ENCODE results near the gene ASTL.

The ASTL gene

GRCh38 chr2:96130483-96130882 lies 7.8 kb downstream of the ASTL start:
- DNase-seq (ENCODE audit: low read depth in 2 of 2), result no peak

DNA sequence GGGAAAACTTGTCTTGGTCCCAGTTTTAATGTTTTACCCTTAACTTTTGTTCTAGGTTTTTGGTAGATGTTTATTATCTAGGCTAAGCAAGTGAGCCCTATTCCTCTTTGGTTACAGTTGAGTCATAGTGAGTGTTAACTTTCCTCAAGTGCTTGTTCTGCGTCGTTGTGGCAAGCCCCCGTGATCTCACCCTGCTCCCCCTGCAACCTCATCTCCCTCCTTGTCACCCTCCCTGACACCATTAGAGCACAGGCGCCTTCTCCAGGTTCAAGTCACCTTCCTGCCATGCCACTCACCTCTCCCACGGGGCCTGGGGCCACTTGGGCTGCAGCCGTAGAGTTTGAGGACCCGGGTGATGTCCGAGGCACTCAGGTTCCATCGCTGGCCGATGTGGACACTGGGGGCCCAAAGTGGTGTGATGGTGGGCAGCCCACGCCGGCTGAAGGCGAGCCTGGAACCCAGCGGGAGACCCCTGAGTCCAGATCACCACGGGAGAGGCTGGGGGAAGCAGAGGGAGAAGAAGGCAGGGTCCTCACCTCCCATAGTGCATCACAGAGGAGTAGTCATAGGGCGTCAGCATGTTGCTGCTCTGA lies 8.7 kb downstream of the ASTL start:
- DNase-seq (ENCODE audit: low read depth in 2 of 2), result no peak

- DNase-seq (ENCODE audit: low read depth in 2 of 2), result no peak
These were observed 9.8 kb downstream of the ASTL start for GRCh38 chr2:96128456-96128855.

- DNase-seq (ENCODE audit: low read depth in 2 of 2), result no peak
These were observed 13.7 kb downstream of the ASTL start for GRCh38 chr2:96124406-96125265.

DNA sequence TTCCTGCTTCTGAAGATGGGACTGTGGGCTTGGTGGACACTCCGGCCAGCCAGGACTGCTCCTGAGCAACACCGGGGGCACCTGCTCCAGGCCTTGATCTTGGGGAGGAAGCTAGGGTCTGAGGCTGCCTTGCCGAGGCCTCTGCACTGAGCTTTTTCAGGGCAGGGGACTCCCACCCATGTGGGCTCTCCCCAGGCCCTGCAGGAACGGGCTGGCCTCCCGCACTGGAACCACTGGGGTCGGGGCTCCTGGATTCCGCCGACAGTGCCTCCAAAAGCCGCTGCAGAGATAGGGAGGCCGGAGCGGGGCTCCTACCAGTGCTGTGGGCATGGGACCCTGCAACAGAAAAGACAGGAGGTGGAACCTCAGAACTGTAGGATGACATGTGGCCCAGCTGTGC lies 14.4 kb downstream of the ASTL start:
- DNase-seq (ENCODE audit: low read depth in 2 of 2), result no peak

- no peak for DNase-seq (ENCODE audit: low read depth in 2 of 2)
These were observed 15.0 kb downstream of the ASTL start for GRCh38 chr2:96123290-96123689.

- no peak for DNase-seq (ENCODE audit: low read depth in 2 of 2)
These were observed 15.9 kb downstream of the ASTL start for GRCh38 chr2:96122391-96122790.

DNA sequence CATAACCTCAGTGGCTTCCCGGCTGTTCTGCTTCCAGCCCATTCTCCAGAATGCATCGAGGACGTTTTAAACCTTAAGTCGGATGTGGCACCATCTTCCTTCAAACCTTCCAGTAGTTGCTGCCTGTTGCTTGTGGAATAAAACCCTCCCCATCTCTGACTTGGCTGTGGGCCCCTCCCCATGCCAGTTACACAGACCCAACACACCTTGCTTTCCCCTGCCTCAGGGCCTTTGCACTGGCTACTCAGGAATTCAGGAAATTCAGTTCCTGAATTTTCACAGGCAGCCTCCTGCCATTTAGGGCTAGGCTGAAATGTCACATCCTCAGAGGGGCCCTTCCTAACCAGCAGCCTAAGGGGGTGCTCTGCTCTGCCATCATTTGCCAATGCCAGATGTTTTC lies 16.9 kb downstream of the ASTL start:
- no peak for DNase-seq (ENCODE audit: low read depth in 2 of 2)

DNA sequence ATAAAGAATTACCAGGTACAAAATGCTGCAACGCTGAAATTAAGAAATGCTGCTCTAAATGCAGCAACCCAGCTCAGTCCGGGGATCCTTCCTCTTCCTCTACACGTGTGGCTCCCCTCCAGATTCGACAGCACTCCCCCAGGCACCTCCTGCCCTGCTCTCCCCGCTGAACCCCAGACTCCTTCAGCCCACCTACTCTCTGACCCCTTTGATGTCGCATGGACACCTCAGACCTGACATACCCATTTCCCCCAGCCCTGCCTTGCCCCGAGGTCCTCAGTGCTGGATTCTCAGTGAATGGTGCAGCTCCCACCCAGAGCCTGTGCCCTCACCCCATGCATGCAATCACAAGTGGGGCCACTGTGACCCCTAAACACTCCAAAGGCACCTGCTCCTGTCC lies 17.3 kb downstream of the ASTL start:
- no peak for DNase-seq (ENCODE audit: low read depth in 2 of 2)

DNA sequence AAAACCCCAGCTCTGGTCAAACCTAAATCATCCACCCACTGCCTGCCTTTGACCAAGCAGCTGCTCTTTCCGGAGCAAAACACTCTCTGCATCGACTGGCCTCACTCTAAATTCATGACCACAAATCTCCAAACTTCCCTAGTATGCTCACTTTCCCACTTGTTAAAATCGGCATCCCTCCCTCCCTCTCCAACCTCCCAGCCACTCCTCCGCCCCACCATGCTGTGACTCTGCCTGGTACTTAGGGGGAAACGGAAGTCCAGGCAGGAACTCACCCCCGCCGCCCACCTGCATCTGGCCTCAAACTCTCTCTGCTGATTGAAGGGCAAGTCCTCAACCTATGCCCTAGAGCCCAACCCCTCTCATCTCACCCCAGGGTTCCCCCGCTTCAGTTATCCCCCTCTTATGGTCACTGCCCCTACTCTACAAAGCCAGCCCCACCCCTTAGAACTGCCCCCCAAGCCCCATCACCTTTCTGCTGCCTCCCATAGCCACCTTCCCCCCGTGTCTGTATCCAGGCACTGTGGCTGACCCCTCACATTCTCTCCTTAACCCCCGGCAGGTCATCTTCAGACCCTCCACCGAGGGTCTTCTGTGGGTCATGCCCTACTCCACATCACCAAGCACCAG lies 18.1 kb downstream of the ASTL start:
- no peak for DNase-seq (ENCODE audit: low read depth in 2 of 2)

DNA sequence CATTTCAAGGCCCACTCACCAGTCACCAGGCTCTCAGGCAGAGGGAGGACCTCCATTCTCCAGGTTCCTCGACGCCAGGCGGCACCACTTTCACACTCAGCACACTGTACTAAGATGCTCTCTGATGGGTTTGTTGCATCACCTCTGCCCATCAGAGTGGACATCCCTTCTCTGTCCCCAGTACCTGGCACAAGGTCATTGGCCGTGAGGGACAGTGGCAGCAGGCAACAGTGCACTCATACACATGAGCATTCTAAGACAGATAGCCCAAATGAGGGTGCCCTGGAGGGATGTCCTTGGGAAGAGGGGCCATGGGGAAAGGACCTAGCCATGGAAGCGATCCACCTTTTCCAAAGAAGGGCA lies 18.9 kb downstream of the ASTL start:
- no peak for DNase-seq (ENCODE audit: low read depth in 2 of 2)

DNA sequence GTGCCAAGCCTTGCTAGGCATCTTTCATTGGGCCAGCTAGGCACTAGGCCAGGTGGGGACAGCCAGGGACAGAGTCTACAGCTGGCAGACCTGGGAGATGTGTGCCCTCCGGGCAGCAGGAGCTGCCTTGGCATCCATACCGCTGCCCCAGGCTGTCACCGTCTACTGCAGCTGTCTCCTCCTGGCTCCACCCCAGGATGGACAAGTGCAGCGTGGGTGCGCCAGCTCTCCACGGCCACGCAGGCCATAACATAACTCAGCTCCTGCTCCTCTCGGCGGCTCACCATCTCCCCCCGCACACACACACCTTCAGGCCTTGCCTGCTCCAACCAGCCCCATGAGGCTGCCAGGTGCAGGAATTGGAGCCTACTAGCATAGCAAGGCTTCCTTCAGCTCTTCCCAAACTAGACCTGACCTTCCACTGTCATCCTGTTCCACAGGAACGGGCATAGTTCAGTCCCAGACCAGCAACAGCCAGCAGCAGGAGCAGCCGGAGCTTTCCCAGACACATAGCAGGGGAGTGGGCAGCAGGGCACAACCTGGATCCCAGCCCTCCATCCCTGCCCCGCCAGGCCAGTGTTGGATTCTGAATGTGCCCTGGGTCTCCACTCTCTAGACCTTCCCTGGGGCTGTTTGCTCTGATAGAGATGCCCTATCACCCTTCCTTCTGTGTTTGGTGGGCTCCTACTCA lies 19.5 kb downstream of the ASTL start:
- DNase-seq (ENCODE audit: low read depth in 2 of 2), result no peak

GRCh38 chr2:96117701-96118588 lies 20.4 kb downstream of the ASTL start:
- DNase-seq (ENCODE audit: low read depth in 2 of 2), result no peak

DNA sequence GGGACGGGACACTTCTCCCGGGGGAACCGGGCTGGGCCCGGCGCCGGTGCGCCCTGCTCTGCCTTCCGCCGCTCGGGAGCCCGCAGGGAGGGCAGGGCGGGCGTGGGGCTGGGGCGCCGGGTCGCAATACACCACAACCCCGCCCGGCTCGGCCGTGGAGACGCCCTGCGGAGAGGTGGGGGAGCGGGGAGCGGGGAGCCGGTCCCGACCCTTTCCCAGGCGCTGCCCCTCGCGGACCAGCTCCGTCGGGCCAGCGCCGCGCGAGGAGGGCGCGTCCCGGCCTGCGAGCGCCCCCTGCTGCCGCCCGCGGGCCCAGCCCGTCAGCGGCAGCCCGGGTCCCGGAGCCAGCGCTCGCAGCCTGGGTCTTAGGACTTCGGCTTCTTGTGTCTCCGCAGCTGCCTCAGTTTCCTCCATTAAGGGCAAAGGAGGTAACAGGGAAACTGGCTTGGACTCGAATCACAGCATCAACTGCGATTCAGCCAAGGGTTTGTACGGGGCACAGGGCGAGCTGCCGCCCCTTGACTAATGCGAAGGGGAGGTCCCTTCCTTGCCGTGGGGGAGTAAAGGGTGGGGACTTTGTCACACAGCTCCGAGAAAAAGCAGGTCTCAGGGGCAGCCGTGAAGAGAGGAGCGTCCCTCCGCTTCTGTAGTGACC lies 21.3 kb downstream of the ASTL start:
- DNase-seq (ENCODE audit: low read depth in 2 of 2), result no peak

DNA sequence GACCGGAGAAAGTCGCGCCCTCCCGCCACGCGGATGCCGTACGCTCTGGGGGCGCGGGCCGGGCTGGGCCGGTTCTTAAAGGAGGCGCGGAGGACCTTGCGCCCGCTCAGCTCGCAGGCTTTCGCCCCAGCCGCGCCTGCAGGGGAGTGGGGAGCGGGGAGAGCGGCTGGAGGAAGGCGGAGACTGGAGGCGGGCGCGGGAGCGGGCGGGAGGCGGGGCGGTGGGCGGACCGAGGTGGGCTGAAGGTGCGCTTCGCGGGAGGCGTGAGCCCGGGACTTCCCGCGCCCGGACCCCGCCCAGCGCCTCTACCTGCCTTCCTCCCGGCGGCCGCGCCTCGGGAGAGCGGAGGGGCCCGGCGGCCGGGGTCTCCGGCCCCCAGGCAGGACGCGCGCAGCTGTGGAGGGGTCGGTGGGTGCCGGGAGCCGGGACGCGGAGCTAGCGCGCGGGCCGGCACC lies 21.9 kb downstream of the ASTL start, which contains the start of gene ADRA2B:
Gene ADRA2B, minus strand, starts transcription at position 148 of the 455 bp plus-strand sequence. CDS start 422 bp downstream, outside the sequence.
- DNase-seq (ENCODE audit: low read depth in 2 of 2), result no peak

DNA sequence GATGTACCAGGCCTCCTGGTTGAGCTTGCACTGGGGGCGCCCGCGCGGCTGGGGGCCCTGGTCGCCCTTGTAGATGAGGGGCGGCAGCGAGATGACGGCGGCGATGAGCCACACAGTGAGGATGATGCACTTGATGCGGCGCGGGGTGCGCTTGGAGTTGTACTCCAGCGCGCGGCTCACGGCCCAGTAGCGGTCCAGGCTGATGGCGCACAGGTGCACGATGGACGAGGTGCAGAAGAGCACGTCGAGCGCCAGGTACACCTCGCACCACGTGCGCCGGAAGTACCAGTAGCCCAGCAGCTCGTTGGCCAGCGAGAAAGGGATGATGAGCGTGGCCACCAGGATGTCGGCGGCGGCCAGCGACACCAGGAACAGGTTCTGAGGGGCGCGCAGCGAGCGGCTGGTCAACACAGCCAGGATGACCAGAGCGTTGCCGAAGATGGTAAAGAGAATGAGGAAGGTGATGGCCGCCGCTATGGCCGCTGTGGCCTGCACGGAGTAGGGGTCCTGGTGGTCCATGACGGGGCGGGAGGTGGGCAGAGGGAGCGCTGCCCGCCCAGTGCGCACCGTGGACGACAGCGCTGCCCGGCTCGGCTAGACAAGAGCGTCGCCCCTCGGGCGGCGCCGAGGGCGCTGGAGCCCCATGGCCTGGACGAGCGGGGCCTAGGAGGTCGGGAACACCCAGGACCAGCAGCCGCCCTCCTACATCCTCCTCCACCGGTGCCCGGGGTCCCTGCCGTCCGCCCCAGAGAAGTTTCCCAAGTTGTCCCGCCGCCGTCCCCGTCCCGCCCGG lies 22.5 kb downstream of the ASTL start:
- DNase-seq (ENCODE audit: low read depth in 2 of 2), result no peak

GRCh38 chr2:96114903-96115581 lies 23.3 kb downstream of the ASTL start:
- no peak for DNase-seq (ENCODE audit: low read depth in 2 of 2)

DNA sequence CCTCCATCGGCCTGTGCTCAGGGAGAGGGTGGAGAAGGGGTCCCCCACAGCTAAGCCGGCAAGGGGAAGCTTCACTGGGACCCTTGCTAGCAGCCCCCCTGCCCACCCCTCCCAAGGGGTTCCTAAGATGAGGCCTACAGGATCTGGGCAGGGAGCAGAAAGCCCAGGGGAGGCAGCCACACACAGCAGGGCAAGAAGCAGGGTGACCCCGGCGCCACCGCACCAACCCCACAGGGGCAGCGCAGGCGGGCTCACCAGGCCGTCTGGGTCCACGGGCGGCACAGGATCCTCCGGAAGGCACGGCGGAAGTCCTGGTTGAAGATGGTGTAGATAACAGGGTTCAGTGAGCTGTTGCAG lies 23.8 kb downstream of the ASTL start:
- DNase-seq (ENCODE audit: low read depth in 2 of 2), result no peak

DNA sequence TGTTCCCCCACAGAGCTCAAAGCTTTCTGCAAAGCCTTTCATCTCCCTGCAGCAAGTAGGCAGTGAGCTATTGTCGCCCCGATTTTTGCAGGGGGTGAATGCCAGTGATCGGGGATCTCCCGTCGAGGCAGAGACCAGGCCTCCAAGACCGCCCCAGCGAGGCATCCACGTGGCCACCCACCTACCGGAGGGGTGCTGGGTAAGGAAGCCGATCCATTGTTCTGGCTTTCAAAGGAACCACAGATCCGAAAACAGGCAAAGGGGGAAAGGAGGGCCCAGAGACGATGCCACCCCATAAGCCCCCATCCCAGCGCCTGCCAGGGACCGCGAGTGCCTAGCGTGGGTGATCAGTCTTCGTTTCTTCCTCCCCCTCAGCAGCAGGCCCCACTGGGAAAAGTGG lies 24.4 kb downstream of the ASTL start:
- DNase-seq (ENCODE audit: low read depth in 2 of 2), result no peak

DNA sequence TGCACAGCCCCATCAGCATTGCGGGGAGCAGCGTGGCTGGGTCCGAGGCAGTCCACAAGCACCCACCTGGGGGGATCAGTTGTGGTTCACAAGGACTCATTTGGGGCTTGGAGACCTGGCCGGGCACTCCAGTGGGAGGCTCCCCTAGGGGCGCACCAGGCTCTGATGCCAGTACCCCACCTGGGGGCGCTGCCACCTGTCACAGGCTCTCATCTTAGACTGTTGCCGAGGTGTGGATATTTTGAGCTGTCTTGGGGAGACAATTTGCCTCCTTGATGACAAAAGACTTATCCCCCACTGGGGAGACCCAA lies 25.0 kb downstream of the ASTL start:
- no peak for DNase-seq (ENCODE audit: low read depth in 2 of 2)

Measured in fibroblast of skin of left biceps (primary cell).